NCI-H526 treated with DMSO at 0.1 percent for 48 hours (cell line): ENCODE measurements around the gene SCN9A.
"Not testable (repeated sequence)": the region's sequence is repeated elsewhere in the genome, so short reads cannot be mapped to it uniquely, and the experiment has no call there.

Source experiments
- DNase-seq: peaks from one replicate; lab custom pipeline; 2025; lab: John Stamatoyannopoulos, UW

The SCN9A gene

GRCh38 chr2:166240387-166241313, 135.1 kb downstream of the SCN9A start:
- no peak for DNase-seq

GRCh38 chr2:166239548-166239947, 136.2 kb downstream of the SCN9A start:
- DNase-seq: no peak

- DNase-seq: no peak
These were observed 137.6 kb downstream of the SCN9A start for GRCh38 chr2:166238176-166238575.

GRCh38 chr2:166234112-166234846, 141.5 kb downstream of the SCN9A start:
- no peak for DNase-seq

DNA sequence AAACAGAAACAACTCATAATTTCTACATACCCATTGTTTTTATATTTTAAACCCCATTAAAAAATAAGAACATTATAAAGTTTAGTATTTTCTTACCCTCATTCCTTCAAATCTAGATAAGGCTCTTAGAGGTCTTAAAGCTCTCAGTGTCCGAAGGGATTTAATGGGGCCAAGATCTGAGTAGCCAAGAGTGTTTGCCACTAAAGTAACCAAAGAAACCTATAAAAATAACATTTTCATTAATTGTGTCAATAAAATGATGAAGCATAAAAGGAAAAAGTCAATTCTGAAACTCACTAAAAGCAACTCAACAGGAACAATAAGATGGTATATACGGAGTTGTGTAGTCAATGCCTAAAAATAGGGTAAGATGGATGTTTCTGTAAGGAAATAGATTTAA, 142.5 kb downstream of the SCN9A start:
- DNase-seq: no peak

GRCh38 chr2:166230724-166231070, 145.0 kb downstream of the SCN9A start:
- peak; percentile 38 for DNase-seq

DNA sequence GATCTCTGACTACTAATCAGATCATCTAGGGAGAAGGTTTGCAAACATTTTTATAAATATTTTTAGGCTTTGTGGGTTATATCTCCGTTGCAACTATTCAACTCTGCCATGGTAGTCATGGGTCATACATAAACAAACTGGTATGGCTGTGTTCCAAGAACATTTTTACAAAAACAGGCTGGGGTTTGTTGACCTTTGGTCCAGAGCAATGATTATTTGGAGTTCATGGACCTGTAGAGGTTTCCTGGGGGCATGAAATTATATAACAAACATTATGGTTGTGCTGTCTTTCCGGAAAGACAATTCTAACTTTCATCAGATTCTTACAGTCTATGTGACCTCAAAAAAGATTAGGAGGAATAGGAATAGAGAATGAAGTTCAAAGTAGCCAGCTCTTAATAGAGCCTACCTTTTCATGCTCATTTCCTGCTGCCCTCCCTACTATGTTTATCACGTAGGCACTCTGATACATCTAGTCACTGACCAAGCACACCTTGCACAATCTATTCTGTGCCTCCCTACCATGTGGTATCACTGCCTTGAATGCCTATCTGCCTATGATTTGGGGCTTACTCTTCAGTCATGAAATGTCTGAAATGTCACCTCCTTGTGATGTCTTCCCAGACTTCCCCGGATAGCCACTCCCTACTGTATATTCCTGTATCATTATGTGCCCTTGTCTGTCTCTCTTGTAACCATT, 145.6 kb downstream of the SCN9A start:
- DNase-seq: no peak

GRCh38 chr2:166229678-166230023, 146.1 kb downstream of the SCN9A start:
- no peak for DNase-seq

GRCh38 chr2:166224197-166224596, 151.5 kb downstream of the SCN9A start:
- DNase-seq: no peak

DNA sequence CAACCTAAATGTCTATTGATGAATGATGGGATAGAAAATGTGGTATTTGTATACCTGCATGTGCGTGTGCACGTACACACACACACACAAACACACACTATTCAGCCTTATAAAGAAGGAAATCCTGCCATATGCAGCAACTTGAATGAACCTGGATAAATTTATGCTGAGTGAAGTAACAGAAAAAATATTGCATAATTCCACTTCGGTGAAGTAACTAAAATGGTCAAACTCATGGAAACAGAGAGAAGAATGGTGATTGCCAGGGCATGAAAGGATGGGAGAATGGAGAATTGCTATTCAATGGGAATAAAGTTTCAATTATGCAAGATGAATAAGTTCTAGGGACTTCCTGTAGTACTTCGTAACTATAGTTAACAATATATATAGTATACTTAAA, 152.4 kb downstream of the SCN9A start:
- no peak for DNase-seq

DNA sequence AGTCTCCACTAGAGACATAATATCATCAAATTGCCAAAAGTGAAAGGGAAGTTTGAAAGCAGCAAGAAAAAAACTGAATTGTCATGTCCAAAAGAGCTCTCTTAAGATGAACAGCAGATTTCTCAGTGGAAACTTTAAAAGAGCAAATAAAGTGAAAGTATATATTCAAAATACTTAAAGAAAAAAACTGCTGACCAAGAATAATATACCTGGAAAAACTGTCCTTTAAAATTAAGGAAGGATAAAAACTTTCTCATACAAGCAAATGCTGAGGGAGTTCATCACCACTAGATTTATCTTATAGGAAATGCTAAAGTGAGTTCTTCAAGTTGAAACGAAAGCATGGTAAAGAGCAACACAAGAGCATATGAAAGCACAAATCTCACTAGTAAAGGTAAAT, 164.7 kb downstream of the SCN9A start:
- no peak for DNase-seq

DNA sequence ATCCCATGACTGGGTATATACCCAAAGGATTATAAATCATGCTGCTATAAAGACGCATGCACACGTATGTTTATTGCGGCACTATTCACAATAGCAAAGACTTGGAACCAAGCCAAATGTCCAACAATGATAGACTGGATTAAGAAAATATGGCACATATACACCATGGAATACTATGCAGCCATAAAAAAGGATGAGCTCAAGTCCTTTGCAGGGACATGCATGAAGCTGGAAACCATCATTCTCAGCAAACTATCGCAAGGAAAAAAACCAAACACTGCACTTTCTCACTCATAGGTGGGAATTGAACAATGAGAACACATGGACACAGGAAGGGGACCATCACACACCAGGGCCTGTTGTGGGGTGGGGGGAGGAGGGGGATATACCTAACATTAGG, 165.8 kb downstream of the SCN9A start:
- not testable (repeated sequence) for DNase-seq

DNA sequence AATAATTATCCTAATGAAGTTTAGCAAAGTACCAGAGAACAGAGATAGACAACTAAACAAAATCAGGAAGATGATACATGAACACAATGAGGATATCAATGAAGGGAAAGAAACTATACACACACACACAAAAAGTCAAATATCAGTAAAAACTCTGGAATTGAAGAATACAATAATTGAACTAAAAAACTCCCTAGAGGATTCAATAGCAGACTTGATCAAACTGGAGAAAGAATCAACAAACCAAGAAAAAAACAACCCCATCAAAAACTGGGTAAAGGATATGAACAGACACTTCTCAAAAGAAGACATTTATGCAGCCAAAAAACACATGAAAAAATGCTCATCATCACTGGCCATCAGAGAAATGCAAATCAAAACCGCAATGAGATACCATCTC, 166.4 kb downstream of the SCN9A start:
- DNase-seq: not testable (repeated sequence)

GRCh38 chr2:166206153-166206552, 169.6 kb downstream of the SCN9A start:
- DNase-seq: not testable (repeated sequence)

DNA sequence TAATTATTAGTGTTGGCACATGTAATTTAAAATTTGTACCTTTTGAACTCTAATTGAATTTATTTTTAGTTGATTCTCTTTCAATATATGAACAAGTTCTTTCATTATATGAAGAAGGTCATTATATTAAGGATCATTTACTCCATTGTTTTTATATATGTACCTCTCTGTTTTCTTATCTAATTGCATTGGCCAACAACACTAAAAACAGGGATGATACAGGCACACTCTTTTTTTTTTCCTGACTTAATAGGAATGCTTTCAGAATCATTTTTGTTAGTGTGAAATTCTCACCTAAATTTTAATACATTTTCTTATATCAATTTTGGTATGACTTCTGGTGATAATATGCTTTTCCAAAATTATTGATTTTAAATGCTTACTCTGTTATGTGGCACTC, 173.0 kb downstream of the SCN9A start:
- DNase-seq: no peak

GRCh38 chr2:166197446-166197845, 178.3 kb downstream of the SCN9A start:
- no peak for DNase-seq

DNA sequence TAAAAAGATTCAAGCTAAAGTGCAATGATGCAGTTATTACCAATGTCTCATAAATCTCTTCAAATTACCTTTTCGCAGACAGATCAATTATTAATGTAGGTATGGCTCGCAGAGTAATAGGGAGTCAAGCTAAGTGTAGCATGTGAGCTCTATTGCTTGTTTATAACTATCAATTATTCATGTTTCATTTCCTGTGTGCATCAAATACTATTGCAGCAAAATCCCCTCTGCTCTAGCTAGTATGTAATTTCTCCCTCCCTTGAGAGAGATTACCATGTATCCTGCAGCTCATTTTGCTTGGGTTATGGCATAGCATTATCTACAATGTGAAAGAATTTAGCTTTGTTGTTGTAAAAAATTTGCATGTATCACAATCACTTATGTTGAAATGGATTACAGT, 182.3 kb downstream of the SCN9A start:
- no peak for DNase-seq

GRCh38 chr2:166188084-166188483, 187.7 kb downstream of the SCN9A start:
- no peak for DNase-seq

DNA sequence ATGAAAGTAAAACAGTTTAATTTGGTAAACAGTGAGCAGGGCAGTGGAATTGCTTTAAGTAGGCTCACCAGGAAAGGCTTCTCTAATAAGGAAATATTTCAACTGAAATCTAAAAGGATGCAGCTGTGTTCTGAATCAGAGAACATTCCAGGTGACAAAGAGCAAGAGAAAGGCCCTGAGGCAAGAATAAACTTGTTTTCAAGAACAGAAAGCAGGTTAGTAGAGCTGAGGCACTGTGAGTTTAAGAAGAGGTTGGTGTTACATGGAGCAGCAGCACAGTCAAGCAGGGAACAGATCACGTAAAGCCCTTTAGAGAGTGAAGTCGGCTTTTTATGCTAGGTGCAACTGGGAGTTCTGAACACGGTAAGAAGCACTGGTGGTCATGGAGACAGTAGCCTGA, 191.0 kb downstream of the SCN9A start:
- no peak for DNase-seq

- no peak for DNase-seq
These were observed 194.0 kb downstream of the SCN9A start for GRCh38 chr2:166181813-166182154.

DNA sequence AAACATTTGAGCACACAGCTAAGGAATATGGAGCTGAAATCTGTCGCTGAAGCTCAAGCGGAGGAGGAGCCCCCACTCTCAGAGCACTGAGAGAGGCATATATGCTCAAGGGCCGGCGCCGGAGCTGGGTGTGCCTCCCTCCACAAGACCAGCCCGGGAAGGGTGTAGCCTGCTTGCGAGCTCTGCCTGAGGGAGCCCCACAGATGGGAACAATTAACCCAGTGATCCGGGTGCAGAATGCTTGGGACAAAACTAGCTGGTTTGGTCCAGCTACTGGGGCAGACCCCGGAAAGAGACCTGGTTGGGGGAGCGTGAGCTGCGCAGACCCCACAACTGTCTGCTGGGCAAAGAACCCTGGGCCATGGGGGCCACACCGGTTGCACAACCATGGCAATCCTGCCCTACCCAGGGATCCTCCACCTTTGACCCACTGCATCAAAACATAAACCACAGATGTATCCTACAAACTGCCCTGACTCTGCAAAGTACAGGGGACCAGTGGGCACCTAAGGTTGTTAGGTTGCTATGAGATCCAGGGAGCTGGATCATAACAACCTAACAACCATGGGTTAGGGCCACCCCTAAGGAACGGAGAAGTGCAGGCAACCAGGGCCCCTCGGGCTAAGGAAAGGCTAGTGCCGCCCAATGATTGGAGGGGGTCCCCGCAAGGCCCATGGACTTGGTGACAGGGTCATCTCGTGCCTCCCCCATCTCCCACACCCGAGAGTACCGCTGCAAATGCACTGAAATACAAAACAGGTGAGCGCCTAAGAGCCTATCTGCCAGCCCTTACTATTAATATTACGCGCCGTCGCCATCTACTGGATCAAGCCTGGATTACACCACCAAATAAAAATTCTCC, 194.6 kb downstream of the SCN9A start:
- DNase-seq: peak; percentile 50

GRCh38 chr2:166179201-166179600, 196.5 kb downstream of the SCN9A start:
- no peak for DNase-seq
